HFF-Myc (cell line): ENCODE data around the gene PLCL1.
"Not testable (repeated sequence)": the region's sequence is repeated elsewhere in the genome, so short reads cannot be mapped to it uniquely, and the experiment has no call there.

Experiments
- DNase-seq: peaks from one replicate; pipeline ENCODE4 v3.0.0-alpha.2; 2011; ENCODE audit warnings: low read depth; ENCODE audit errors: extremely low read depth
- H3K4me3 ChIP-seq: replicated peaks from 2 replicates; pipeline ENCODE4 v1.5.1; 2011; ENCODE audit warnings: low read depth, mild to moderate bottlenecking, control low read depth, low read length
- CTCF ChIP-seq: IDR thresholded peaks from 2 replicates; pipeline ENCODE4 v1.5.1; 2012; ENCODE audit warnings: mild to moderate bottlenecking, low read depth, low read length, control low read depth; ENCODE audit errors: missing control alignments

Gene PLCL1

GRCh38 chr2:198191651-198192050, 387.3 kb downstream of the PLCL1 start:
- H3K4me3 ChIP-seq = no peak overlapping the region
- DNase-seq = no peak
- TF ChIP-seq CTCF = no peak

DNA sequence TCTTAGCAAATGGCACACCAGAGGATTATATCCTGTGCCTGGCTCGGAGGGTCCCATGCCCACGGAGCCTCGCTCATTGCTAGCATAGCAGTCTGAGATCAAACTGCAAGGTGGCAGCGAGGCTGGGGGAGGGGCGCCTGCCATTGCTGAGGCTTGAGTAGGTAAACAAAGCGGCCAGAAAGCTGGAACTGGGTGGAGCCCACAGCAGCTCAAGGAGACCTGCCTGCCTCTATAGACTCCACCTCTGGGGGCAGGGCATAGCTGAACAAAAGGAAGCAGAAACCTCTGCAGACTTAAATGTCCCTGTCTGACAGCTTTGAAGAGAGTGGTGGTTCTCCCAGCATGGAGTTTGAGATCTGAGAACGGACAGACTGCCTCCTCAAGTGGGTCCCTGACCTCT, 392.2 kb downstream of the PLCL1 start:
- not testable (repeated sequence) for H3K4me3 ChIP-seq, DNase-seq
